Upper lobe of left lung (tissue), 6 donors: ENCODE data around the gene TBC1D14. TPM values are rescaled to one million over a fixed set of nuclear protein-coding genes. Genes with fewer than 3 reads are reported as not detected.

Experiments
- ATAC-seq, 2 donors: fragments of 200-7000 bp; cut with Tn5 transposase; one replicate each; pipeline ENCODE4 v1.9.1; 2022; ENCODE audit warnings: mild to moderate bottlenecking in 2 of 2, moderate library complexity in 2 of 2; ENCODE audit not compliant: low FRiP score in 2 of 2
- DNase-seq, 2 donors: peaks; one replicate each; pipeline ENCODE4 v3.0.0-alpha.2; 2019 to 2020
- H3K27ac ChIP-seq, 4 donors: fragments of 200-600 bp; sonication (generic); one replicate each; pipeline ENCODE4 v1.5.1; 2016 to 2019
- H3K27me3 ChIP-seq, 4 donors: fragments of 200-600 bp; sonication (generic); one replicate each; pipeline ENCODE4 v1.5.1; 2017 to 2019
- H3K36me3 ChIP-seq, 4 donors: fragments of 200-600 bp; sonication (generic); one replicate each; pipeline ENCODE4 v1.5.1; 2016 to 2019
- H3K4me1 ChIP-seq, 4 donors: fragments of 200-600 bp; sonication (generic); one replicate each; pipeline ENCODE4 v1.5.1; 2018 to 2019
- H3K4me3 ChIP-seq, 4 donors: fragments of 200-600 bp; sonication (generic); one replicate each; pipeline ENCODE4 v1.5.1; 2017 to 2019; ENCODE audit warnings: mild to moderate bottlenecking in 2 of 4, moderate library complexity in 1 of 4
- H3K9me3 ChIP-seq, 4 donors: fragments of 200-600 bp; sonication (generic); one replicate each; pipeline ENCODE4 v1.5.1; 2018 to 2019
- CTCF ChIP-seq, 6 experiments: fragments of 450-650 bp in 4 of 6; fragments of 200-600 bp in 2 of 6; sonication (generic) in 2 of 6; IDR thresholded peaks; one replicate each; pipeline ENCODE4 v1.5.1; 2016 to 2019; ENCODE audit warnings: antibody characterized with exemption in 6 of 6
- EP300 ChIP-seq, 4 donors: sonication (generic); formaldehyde crosslinking; IDR thresholded peaks; one replicate each; pipeline ENCODE4 v1.5.1; 2017; ENCODE audit warnings: antibody characterized with exemption in 4 of 4, control low read depth in 2 of 4
- POLR2A ChIP-seq, 4 donors: fragments of 450-650 bp; IDR thresholded peaks; one replicate each; pipeline ENCODE4 v1.5.1; 2016 to 2017; ENCODE audit warnings: antibody characterized with exemption in 4 of 4, mild to moderate bottlenecking in 2 of 4
- POLR2AphosphoS5 ChIP-seq, 2 donors: sonication (generic); formaldehyde crosslinking; IDR thresholded peaks; one replicate each; pipeline ENCODE4 v1.5.1; 2017; ENCODE audit warnings: antibody characterized with exemption in 2 of 2
- WGBS, 2 donors: methylation state at CpG; one replicate each; pipeline ENCODE4 v1.1.5; 2017 to 2018; 5-methylcytosine and 5-hydroxymethylcytosine counted together
- total RNA-seq, 6 donors: library from RNA; depleted of rRNA in 4 of 6; stranded (reverse); fragments of >200 nt in 4 of 6; gene quantifications; one replicate each; pipeline versions ENCODE4 v1.1.0 to v1.2.1, GENCODE V29; 2016 to 2021
- donor health status: DM: no; HTN: no; CAD: no; lungs with moderate emphysema.
- donor health status: DM: no; HTN: yes; CAD: no; lungs with severe emphysema.

The TBC1D14 gene
- total RNA-seq, 6 donors from 2014 or later, result 47.7 to 61.8 (median 57.8) TPM

GRCh38 chr4:6999172-7000086, 89.8 kb downstream of the TBC1D14 start:
- WGBS, 2 donors, result 88 to 91% methylated on average over 14 of the region's 14 CpGs
- peak; percentile 36 to 46 for ATAC-seq

GRCh38 chr4:7000421-7001176, 91.0 kb downstream of the TBC1D14 start:
- 93 to 96% methylated on average over 13 to 18 of the region's 18 CpGs for WGBS, 2 donors
- DNase-seq (no peak), ATAC-seq (no peak)
- H3K9me3 ChIP-seq, result no peaks in the 10 kb centered on the region
- peaks cover 39 to 95% (median 72%) of the 10 kb centered on the region in 4 donors for H3K36me3 ChIP-seq
- no peaks in the 10 kb centered on the region for H3K27me3 ChIP-seq
- no peak for TF ChIP-seq POLR2A (IDR thresholded peaks at IDR 0.05)
- no peak for TF ChIP-seq POLR2AphosphoS5 (IDR thresholded peaks at IDR 0.05)
- no peak for TF ChIP-seq CTCF (IDR thresholded peaks at IDR 0.05)
- no peak for TF ChIP-seq EP300 (IDR thresholded peaks at IDR 0.05)
- no peaks in the 10 kb centered on the region for H3K4me1 ChIP-seq
- H3K27ac ChIP-seq, result no peak overlapping the region
- H3K4me3 ChIP-seq, result no peak overlapping the region

More at GRCh38 chr4:6999172-7000086, 89.8 kb downstream of the TBC1D14 start:
- no peak for TF ChIP-seq POLR2A (IDR thresholded peaks at IDR 0.05)
- TF ChIP-seq CTCF (IDR thresholded peaks at IDR 0.05), result no peak
- Histone ChIP-seq H3K4me3 (no peak overlapping the region), H3K27me3 (no peaks in the 10 kb centered on the region), H3K27ac (peak overlapping the region in 1 of 4 donors; percentile 44), H3K9me3 (no peaks in the 10 kb centered on the region), H3K4me1 (peaks cover 0 to under 1% (median under 1%) of the 10 kb centered on the region in 4 donors), H3K36me3 (peaks cover 39 to 95% (median 73%) of the 10 kb centered on the region in 4 donors)
- no peak for DNase-seq

GRCh38 chr4:7001271-7001670, 91.6 kb downstream of the TBC1D14 start:
- Histone ChIP-seq H3K27ac (no peak overlapping the region), H3K27me3 (no peaks in the 10 kb centered on the region)

GRCh38 chr4:7002336-7002735, 92.7 kb downstream of the TBC1D14 start:
- Histone ChIP-seq H3K27me3 (no peaks in the 10 kb centered on the region), H3K4me3 (no peak overlapping the region), H3K9me3 (no peaks in the 10 kb centered on the region), H3K4me1 (no peaks in the 10 kb centered on the region), H3K36me3 (peaks cover 39 to 94% (median 70%) of the 10 kb centered on the region in 4 donors), H3K27ac (no peak overlapping the region)
- ATAC-seq, result no peak
- DNase-seq, result no peak
- TF ChIP-seq CTCF (IDR thresholded peaks at IDR 0.05) (no peak), EP300 (IDR thresholded peaks at IDR 0.05) (no peak), POLR2AphosphoS5 (IDR thresholded peaks at IDR 0.05) (no peak), POLR2A (IDR thresholded peaks at IDR 0.05) (no peak)
- WGBS, 2 donors, result 95 to 97% methylated on average over 7 of the region's 7 CpGs

More at GRCh38 chr4:7001271-7001670, 91.6 kb downstream of the TBC1D14 start:
- WGBS, 2 donors, result 93 to 96% methylated on average over 5 to 7 of the region's 7 CpGs
- Histone ChIP-seq H3K4me3 (no peak overlapping the region), H3K9me3 (no peaks in the 10 kb centered on the region), H3K4me1 (no peaks in the 10 kb centered on the region), H3K36me3 (peaks cover 36 to 94% (median 69%) of the 10 kb centered on the region in 4 donors)
- TF ChIP-seq EP300 (IDR thresholded peaks at IDR 0.05), result no peak
- TF ChIP-seq CTCF (IDR thresholded peaks at IDR 0.05), result no peak
- no peak for TF ChIP-seq POLR2AphosphoS5 (IDR thresholded peaks at IDR 0.05)
- no peak for TF ChIP-seq POLR2A (IDR thresholded peaks at IDR 0.05)
- ATAC-seq (no peak), DNase-seq (no peak)
